A673 (cell line): ENCODE results near the gene HSH2D.

Experiments used
- CTCF ChIP-seq: fragments of 300-800, 200-600 bp; sonication (generic); conservative IDR thresholded peaks from 2 replicates; pipeline ENCODE4 v1.5.1; 2017; ENCODE audit warnings: low read depth, mild to moderate bottlenecking, antibody characterized with exemption, low read length, moderate library complexity, mixed read lengths
- EZH2 ChIP-seq: fragments of 200-600 bp; sonication (generic); IDR thresholded peaks from 2 replicates; pipeline ENCODE4 v1.6.1; 2017; ENCODE audit warnings: borderline replicate concordance, low read depth, mild to moderate bottlenecking, mixed read lengths, antibody characterized with exemption, low read length; ENCODE audit not compliant: poor library complexity, severe bottlenecking

- TF ChIP-seq CTCF (no peak), EZH2 (no peak)
These were observed 60.5 kb downstream of the HSH2D start for GRCh38 chr19:16204005-16204294.
